Natural killer cell (primary cell): ENCODE results near the gene SYNE2. TPM values are rescaled to one million over a fixed set of nuclear protein-coding genes. Genes with fewer than 3 reads are reported as not detected.

Source experiments
- ATAC-seq, 3 donors: fragments of 150-1000 bp in 2 of 3; fragments of 200-7000 bp in 1 of 3; cut with Tn5 transposase; 1 replicate in 1 of 3; 2 replicates in 2 of 3; pipeline ENCODE4 v1.10.0; 2021; ENCODE audit warnings: mild to moderate bottlenecking in 2 of 3, moderate library complexity in 2 of 3
- DNase-seq, 2 donors: peaks; one replicate each; pipeline versions ENCODE4 v3.0.0 to v3.0.0-alpha.2; 2013 to 2021; ENCODE audit warnings: mixed read lengths in 1 of 2
- H3K27ac ChIP-seq: one replicate; pipeline ENCODE4 v1.5.1; 2013; ENCODE audit warnings: mild to moderate bottlenecking, low read length
- H3K27me3 ChIP-seq: one replicate; pipeline ENCODE4 v1.6.1; 2013; ENCODE audit warnings: low read length; ENCODE audit not compliant: control insufficient read depth, insufficient read depth
- H3K36me3 ChIP-seq: one replicate; pipeline ENCODE4 v1.6.1; 2013; ENCODE audit warnings: low read length; ENCODE audit not compliant: control insufficient read depth, insufficient read depth
- H3K4me1 ChIP-seq: one replicate; pipeline ENCODE4 v1.6.1; 2013; ENCODE audit warnings: low read length; ENCODE audit not compliant: control insufficient read depth, insufficient read depth
- H3K4me3 ChIP-seq: one replicate; pipeline ENCODE4 v1.5.1; 2013; ENCODE audit warnings: low read length
- H3K9me3 ChIP-seq: one replicate; pipeline ENCODE4 v1.6.1; 2013; ENCODE audit warnings: low read length; ENCODE audit not compliant: control insufficient read depth, insufficient read depth
- H3K27ac Mint-ChIP-seq, 2 donors: one replicate each; pipeline ENCODE4 v1.8.0; 2022; ENCODE audit warnings: mild to moderate bottlenecking in 2 of 2, mixed read lengths in 2 of 2, moderate library complexity in 1 of 2
- H3K27me3 Mint-ChIP-seq, 2 donors: one replicate each; pipeline ENCODE4 v1.8.0; 2022; ENCODE audit warnings: low read depth in 2 of 2, mixed read lengths in 2 of 2
- H3K36me3 Mint-ChIP-seq: one replicate; pipeline ENCODE4 v1.8.0; 2022; ENCODE audit warnings: mixed read lengths
- H3K4me1 Mint-ChIP-seq, 2 donors: one replicate each; pipeline ENCODE4 v1.8.0; 2022; ENCODE audit warnings: mixed read lengths in 2 of 2
- H3K4me3 Mint-ChIP-seq: one replicate; pipeline ENCODE4 v1.8.0; 2022; ENCODE audit warnings: mild to moderate bottlenecking, moderate library complexity, mixed read lengths
- H3K9me3 Mint-ChIP-seq, 2 donors: one replicate each; pipeline ENCODE4 v1.8.0; 2022; ENCODE audit warnings: mixed read lengths in 2 of 2
- CTCF ChIP-seq: fragments of 200-600 bp; IDR thresholded peaks from one replicate; pipeline ENCODE4 v1.8.0; 2022; ENCODE audit warnings: antibody characterized with exemption
- WGBS: methylation state at CpG from one replicate; pipeline ENCODE4 v1.1.7; 2013; ENCODE audit warnings: missing lambda C conversion rate; ENCODE audit not compliant: insufficient coverage; 5-methylcytosine and 5-hydroxymethylcytosine counted together
- intact Hi-C: fragments of 100-400 bp; cut with micrococcal nuclease; formaldehyde crosslinking; loops from one replicate; pipeline ENCODE4 v1.14.2; 2022
- total RNA-seq, 4 donors: library from RNA; stranded (reverse); fragments of 120-200 nt in 1 of 4; gene quantifications; one replicate each; pipeline versions ENCODE4 v1.2.3 to v1.2.4, GENCODE V29; 2013 to 2022

The SYNE2 gene
- total RNA-seq, 3 donors from 2014 or later (not counting 1 experiment from before 2014, with no cell fraction given), result 325 to 434 (median 373) TPM

- DNase-seq, result peak in 1 of 2 donors; percentile 17
- H3K9me3 Mint-ChIP-seq, result no peaks in the 10 kb centered on the region
- H3K36me3 Mint-ChIP-seq, result no peaks in the 10 kb centered on the region
- Histone ChIP-seq H3K4me1 (no peaks in the 10 kb centered on the region), H3K4me3 (no peak overlapping the region), H3K27ac (no peak overlapping the region), H3K9me3 (no peaks in the 10 kb centered on the region), H3K36me3 (no peaks in the 10 kb centered on the region), H3K27me3 (no peaks in the 10 kb centered on the region)
- intact Hi-C loops, result no loop called here
- TF ChIP-seq CTCF, result no peak
- no peak overlapping the region for H3K4me3 Mint-ChIP-seq
- peak in 1 of 3 donors; percentile 39 for ATAC-seq
- H3K27ac Mint-ChIP-seq, result no peak overlapping the region
- H3K4me1 Mint-ChIP-seq, result peaks cover 0 to 11% of the 10 kb centered on the region in 2 donors
- WGBS, result 73% methylated on average over 2 of the region's 2 CpGs
- no peaks in the 10 kb centered on the region for H3K27me3 Mint-ChIP-seq
Measured at GRCh38 chr14:64266239-64266638, 413.4 kb downstream of the SYNE2 start.

- DNase-seq (no peak), ATAC-seq (no peak)
- Histone ChIP-seq H3K4me1 (no peaks in the 10 kb centered on the region), H3K4me3 (no peak overlapping the region), H3K9me3 (no peaks in the 10 kb centered on the region), H3K27ac (no peak overlapping the region), H3K27me3 (no peaks in the 10 kb centered on the region), H3K36me3 (no peaks in the 10 kb centered on the region)
- peaks cover 6 to 33% of the 10 kb centered on the region in 2 donors for H3K27me3 Mint-ChIP-seq
- intact Hi-C loops, result no loop called here
- no peaks in the 10 kb centered on the region for H3K9me3 Mint-ChIP-seq
- H3K36me3 Mint-ChIP-seq, result peaks cover 7% of the 10 kb centered on the region
- peaks cover 0 to 5% of the 10 kb centered on the region in 2 donors for H3K4me1 Mint-ChIP-seq
- no peak overlapping the region for H3K27ac Mint-ChIP-seq
- TF ChIP-seq CTCF, result no peak
- H3K4me3 Mint-ChIP-seq, result no peak overlapping the region
Measured at GRCh38 chr14:64272019-64272418, 419.2 kb downstream of the SYNE2 start.

Other genes starting within 250 kb of the SYNE2 start
- gene WDR89, start 211.1 kb upstream of the SYNE2 start, total RNA-seq, result 10 to 100 TPM in 2 of 3 donors, 1 to 10 TPM in 1; 9.6 to 13.4 (median 10.7) TPM
- 10 to 100 TPM; 17.8 to 23.4 (median 23.3) TPM for gene SGPP1, start 124.9 kb upstream of the SYNE2 start, total RNA-seq